HG03060 (cell line): ENCODE data around the gene PDGFA.

Experiments
- ATAC-seq: cut with Tn5 transposase; IDR thresholded peaks from one replicate; pipeline ENCODE4 v1.9.1; 2021; ENCODE audit warnings: low read depth, moderate number of reproducible peaks; ENCODE audit not compliant: unreplicated experiment

The PDGFA gene

DNA sequence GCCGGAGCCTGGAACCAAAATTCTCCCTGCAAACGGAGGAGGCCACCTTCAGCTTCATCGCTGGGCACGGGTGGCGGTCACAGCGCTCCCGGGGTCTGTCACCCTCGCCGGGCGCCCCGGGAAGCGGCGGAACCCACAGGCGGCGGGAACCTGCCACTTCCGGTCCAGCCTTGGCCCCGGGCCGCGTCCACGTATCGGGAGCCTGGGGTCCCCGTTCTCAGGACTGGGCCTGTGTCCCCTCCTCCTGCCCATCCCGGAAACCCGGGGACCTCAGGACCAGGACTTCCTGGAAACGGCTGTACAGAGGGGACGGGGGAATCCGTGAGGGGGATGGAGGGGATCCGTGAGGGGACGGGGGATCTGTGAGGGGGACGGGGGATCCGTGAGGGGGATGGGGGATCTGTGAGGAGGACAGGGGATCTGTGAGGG, 25.4 kb downstream of the PDGFA start:
- ATAC-seq: no peak

GRCh38 chr7:493661-494251, 25.9 kb downstream of the PDGFA start:
- no peak for ATAC-seq

DNA sequence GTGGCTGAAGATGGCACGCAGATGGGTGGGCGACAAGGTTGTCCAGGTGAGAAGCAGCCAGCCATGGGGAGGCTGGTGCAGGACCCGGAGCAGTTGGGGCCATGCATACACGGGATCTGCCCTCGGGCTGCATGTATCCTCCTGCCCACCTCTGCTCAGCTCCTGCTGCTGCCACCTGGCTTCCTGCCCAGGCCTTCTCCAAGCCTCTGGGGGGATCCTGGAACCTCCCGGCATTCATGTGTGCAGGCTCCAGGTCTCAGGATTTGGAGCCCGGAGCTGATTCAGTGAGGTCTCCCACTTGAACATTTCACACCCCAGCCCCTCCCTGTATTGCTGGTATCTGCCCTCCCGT, 27.0 kb downstream of the PDGFA start:
- no peak for ATAC-seq

DNA sequence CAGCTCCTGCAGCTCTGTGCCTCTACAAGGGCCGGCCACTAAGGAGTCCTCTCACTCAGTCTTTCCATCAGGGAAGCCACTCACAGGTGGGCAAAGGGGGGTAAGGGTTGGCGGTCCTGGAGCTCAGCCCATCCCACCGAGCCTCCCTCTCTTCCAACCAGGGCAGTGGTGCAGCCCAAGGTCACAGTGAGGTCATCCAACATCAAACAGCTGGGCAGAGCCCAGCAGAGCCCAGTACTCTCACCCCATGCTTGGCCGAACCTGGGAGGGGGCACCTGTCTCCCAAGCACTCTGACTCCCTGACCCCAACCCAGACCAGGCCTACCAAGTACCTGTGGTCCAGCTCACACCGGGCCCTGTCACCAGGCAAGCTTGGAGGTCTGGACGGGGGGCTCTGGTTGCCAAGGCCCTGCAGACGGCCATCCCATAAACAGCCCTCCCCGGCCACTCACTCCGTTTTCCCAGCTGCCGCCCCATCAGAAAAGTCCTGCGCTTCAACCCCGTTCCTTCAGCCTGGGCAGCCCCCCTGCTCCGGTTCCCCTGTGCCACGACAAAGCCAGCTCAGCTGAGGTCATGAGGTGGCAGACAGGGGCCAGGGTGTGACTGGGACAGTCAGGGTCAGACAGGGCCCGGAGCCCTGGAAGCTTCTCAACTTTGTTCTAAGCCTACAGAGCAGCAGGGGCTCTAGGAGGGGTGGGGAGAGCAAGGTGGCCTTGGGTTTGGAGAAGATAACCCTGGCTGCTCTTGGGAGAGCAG, 27.5 kb downstream of the PDGFA start:
- no peak for ATAC-seq

DNA sequence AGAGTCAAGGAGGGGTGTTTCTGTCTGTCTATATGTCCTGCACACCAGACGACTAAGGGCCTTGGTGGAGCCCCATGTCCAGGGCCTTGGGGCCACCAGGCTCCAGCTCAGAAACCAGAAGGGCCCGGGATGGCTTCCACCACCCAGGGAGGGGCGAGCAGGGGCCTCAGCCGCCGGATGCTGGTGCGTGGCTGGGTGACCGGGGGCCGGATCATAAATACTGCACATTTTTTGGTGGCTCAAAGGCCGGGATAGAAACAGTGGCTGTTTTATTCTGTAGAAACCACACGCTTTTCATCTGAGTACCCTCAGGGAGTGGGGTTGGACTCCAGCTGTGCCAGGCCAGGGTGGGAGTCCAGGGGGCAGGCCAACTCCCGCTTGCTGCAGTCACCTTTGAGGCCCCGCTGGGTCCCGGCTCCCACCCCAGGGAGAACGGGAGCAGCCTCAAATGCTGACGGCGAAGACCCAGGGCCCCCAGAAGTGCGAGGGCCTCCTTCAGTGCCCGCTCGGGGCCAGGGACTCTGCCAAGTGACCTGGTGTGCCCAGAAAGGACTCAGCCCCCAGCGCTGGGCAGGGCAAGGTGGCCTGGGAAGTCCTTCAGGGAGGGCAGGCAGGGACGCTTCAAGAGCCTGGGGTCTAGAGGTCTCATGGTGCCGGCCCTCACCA, 28.2 kb downstream of the PDGFA start:
- ATAC-seq: no peak

DNA sequence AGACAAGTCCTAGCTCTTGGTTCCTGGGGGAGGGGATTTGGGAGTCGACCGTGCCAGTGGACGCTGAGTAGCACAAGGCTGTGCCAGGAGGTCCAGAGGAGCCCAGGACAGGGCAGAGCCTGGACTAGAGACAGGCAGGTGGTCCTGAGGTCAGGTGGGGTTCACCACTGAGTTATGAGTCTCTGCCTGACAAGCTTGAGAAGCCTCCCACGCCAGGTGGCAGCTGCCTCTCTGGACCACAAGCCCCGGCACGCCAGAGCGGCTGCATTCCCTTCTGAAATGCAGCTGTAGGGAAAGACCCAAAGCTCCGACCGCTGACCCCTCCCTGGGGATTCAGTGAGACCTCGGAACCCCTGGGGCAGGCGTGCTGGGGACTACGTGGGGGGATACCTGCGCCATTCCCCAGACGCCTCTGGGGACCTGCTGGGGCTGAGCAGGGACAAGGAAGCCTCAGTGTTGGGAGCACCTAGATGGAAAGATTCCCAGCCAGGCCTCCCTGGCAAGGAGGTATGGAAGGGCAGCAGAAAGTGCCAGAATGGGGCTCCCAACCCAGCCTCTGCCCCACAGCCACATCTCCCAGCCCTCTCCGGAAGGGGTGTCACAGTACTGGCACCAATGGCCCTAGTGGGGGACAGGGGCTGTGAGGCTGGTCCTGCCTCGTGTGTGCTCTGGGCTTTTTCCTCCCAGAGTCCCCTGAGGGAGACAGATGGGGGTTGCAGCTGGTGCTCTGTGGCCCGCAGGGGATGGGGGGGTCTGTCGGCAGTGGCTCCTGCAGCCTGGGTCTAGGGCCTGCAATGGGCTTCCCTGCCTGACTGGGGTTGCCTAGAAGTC, 29.0 kb downstream of the PDGFA start:
- ATAC-seq: no peak

- ATAC-seq: no peak
Observed at GRCh38 chr7:489876-490275, 29.8 kb downstream of the PDGFA start.

- no peak for ATAC-seq
Observed at GRCh38 chr7:486216-486743, 33.4 kb downstream of the PDGFA start.

DNA sequence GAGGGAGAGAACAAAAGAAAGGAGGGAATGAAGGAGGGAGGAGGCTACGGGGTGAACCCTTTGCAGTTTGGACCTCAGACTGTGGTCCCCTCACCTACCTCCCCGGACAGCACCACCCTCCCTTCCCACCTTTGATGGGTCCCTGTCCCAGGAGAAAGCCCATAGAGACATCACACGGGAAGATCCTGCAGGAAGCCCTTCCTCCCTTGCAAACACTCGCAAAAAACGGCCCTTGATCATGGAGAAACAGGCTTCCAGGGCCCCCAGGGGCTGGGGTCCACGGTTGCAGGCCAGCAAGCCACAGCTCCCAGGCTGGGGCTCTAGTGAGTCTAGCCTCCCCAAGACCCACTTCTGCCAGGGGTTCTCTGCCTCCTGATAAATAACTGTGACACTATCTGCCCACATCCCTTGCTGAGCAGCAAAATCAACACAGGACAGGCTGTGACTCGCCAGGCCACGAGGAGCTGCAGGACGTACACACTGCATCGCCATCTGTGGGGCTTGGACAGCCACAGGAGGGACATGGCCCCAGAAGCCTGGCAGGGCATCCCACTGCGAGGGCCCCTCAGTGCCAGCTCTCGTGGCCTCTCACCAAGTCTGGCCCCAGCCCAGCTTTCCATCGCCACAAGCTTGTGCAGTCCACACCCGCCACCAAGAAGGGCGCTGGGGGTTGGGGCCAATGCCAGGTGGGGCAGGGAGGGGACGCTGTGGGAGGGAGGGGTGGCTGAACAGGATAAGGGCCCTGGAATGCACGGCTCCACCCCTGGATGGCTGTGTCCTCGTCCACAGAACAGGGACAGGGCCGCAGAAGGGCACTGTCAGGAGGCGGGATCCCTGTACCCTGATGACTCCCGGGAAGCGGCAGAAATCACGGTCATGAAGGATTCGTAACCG, 34.2 kb downstream of the PDGFA start:
- ATAC-seq: no peak

DNA sequence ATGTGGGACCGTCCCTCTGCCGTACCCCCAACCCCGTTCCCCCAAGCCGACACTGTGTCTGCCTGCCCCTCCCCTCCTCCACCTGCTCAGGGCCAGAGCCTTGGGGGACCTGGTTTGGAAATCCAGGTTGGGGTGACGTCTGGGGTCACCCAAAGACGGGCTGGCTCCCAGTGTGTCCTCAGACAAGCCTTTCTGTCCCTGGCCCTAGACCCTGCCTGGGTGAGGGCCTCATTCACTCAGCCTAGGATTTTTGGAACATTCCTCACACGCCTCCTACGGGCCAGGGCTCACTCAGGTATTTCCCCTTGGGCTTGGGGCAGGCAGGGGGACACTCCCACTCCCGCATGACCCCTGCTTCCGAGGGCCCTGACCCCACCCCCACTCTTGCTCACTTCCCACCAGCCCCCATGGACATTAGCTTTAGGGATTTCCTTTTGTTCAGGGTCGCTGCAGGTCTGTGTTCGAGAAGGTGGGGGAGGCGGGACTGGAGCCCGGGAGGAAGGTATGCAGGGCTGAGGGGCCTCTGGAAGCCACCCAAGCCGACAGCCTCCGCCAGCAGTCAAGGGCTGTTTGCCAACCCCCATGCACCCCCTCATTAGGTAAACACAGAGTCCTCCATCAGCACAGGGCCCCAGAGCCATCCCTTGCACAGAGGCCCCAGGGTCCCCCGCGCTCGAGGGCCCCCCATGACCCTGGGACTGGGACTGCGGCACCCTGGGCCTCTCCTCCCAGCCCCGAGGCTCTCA, 35.1 kb downstream of the PDGFA start:
- ATAC-seq: no peak

DNA sequence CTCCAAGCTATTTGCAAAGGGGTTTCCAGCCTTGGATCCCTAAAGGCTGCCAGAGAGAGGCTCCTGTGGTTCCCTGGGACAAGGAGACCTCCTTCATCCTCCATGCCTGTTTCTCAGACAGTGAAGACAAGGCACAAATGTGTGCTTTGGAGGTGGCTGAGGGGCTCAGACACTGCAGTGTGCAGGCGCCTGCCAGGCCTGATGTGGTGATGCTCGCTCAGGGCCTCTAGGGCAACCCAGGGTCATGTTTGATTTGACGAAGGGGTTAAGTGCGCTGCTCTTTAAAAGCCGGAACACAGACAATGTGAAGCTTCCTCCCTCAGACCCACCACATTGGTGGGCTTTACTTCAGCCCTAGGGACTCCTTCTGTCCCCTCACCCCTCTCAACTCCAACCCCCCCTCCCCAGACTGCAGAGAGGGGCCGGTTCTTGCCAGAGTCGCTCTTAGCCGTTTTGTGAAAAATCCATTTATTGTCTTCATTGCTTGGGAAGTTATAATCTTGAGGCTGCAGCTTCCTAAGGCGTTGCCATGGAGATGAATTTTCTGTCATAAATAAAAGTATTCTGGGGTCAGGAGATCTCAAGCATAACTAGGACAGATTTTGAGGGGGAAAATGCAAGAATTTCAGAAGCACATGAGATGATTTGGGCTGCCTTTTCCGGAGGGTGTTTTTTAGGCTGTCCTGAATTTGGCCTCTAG, 35.8 kb downstream of the PDGFA start:
- ATAC-seq: no peak

DNA sequence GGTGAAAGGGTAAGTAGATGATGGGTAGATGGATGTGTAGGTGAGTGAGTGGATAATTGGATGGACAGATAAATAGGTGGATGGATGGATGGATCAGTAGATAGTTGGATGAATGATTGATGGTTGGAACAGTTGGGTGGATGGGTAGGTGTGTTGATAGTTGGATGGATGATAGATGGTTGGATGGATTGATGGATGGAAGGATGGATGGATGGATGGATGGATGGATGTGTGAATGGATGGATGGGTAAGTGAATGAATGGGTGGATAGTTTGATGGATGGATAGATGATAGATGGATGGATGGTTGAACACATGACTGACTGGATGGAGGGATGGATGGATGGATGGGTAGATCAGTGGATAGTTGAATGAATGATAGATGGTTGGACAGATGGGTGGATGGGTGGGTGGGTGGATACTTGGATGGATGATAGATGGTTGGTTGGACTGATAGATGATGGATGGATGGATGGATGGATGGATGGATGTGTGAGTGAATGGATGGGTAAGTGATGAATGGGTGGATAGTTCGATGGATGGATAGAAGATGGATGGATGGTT, 37.0 kb downstream of the PDGFA start:
- ATAC-seq: no peak

- no peak for ATAC-seq
Observed at GRCh38 chr7:481219-481930, 38.3 kb downstream of the PDGFA start.

- ATAC-seq: no peak
Observed at GRCh38 chr7:480531-481218, 39.0 kb downstream of the PDGFA start.

DNA sequence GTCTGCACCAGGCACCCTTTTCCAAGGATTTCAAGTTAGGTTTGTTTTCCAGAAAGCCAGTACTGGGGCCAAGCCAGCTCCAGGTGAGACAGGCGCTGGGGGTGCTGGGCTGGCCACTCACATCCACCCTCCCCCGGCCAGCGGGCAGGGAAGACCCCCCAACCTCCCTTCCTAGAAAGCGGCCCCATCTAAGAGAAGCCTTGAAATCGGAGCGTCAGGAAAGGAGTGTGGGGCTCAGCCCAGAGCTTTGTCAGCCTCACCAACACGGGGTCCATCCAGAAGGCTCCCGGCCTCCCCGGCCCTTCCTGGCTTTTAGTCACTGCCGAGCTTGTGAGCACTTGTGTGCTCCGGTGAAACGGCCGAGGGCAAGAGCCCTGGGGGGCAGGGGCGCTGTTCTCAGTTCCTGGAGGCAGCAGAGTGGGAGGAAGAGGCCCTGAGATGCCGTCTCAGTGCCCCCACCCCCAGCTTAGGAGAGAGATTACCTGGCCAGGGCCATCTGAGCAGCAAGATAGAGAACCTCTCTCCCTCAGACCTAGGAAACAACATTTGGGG, 39.6 kb downstream of the PDGFA start:
- no peak for ATAC-seq

DNA sequence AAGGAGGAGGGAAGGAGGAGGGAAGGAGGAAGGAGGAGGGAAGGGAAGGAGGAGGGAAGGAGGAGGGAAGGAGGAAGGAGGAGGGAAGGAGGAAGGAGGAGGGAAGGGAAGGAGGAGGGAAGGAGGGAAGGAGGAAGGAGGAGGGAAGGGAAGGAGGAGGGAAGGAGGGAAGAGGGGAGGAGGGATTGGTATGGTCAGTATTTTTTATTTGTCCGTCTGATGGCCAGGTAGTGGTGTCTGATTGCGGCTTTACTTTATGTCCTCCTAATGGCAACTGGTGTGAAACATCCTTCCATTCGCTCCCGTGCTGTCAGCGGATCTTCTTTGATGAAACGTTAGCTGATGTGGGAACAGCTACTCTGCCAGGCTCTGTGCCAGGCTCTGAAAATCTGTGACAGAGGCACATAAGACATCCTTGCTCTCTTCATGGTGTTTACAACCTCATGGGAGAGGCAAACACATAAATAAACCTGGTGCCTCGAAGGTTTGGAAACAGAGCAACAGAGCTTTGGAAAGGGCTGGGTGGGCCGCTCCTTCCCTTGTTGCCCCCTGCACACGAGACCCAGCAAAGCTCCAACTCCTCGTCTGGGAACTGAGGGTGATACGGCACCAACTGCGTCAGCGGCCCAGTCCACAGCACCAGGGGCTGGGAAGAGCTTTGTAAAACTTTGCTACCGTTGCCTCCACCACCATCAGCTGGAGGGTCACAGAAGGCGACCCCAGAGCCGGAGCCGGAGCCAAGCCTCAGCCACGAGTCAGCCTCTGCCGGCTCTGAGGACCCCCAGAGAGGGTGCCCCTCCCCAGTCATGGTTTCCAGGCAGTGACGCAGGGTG, 40.3 kb downstream of the PDGFA start:
- no peak for ATAC-seq
